ENCODE results near the gene KDM6A. TPM values are rescaled to one million over a fixed set of nuclear protein-coding genes. Genes with fewer than 3 reads are reported as not detected.
A peak's percentile ranks its signal among the peaks of the same experiment; 100 is the strongest.

The KDM6A gene
- total and polyA plus RNA-seq, 11 donors = 4.4 to 27.8 (median 13.9) TPM

GRCh38 chrX:44989995-44990770 is 117.2 kb downstream of the KDM6A start:
- H3K4me3 ChIP-seq = no peak overlapping the region
- no peak overlapping the region for H3K27ac ChIP-seq
- no peaks in the 10 kb centered on the region for H3K36me3 ChIP-seq
- ATAC-seq = no peak
- H3K9me3 ChIP-seq = peaks cover 0 to under 1% (median 0%) of the 10 kb centered on the region in 12 donors
- H3K27me3 ChIP-seq = no peaks in the 10 kb centered on the region
- H3K4me1 ChIP-seq = peaks cover 0 to 5% (median 0%) of the 10 kb centered on the region in 12 donors
- WGBS, 4 donors = 93 to 97% (median 95%) methylated on average over 16 of the region's 16 CpGs
- TF ChIP-seq, protein P1, sequence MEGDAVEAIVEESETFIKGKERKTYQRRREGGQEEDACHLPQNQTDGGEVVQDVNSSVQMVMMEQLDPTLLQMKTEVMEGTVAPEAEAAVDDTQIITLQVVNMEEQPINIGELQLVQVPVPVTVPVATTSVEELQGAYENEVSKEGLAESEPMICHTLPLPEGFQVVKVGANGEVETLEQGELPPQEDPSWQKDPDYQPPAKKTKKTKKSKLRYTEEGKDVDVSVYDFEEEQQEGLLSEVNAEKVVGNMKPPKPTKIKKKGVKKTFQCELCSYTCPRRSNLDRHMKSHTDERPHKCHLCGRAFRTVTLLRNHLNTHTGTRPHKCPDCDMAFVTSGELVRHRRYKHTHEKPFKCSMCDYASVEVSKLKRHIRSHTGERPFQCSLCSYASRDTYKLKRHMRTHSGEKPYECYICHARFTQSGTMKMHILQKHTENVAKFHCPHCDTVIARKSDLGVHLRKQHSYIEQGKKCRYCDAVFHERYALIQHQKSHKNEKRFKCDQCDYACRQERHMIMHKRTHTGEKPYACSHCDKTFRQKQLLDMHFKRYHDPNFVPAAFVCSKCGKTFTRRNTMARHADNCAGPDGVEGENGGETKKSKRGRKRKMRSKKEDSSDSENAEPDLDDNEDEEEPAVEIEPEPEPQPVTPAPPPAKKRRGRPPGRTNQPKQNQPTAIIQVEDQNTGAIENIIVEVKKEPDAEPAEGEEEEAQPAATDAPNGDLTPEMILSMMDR (IDR thresholded peaks at IDR 0.05) = no peak
- TF ChIP-seq POLR2A (IDR thresholded peaks at IDR 0.05) = no peak
- no peak for DNase-seq
- intact Hi-C loops (cut with DNase I) = no loop called here

- peaks cover 0 to 27% (median 2%) of the 10 kb centered on the region in 12 donors for H3K4me1 ChIP-seq
- no peak overlapping the region for H3K27ac ChIP-seq
- no peak for DNase-seq
- intact Hi-C loops (cut with DNase I) = no loop called here
- no peaks in the 10 kb centered on the region for H3K9me3 ChIP-seq
- ATAC-seq = no peak
- H3K4me3 ChIP-seq = no peak overlapping the region
- WGBS, 4 donors = 92 to 99% (median 97%) methylated on average over 2 of the region's 2 CpGs
- no peaks in the 10 kb centered on the region for H3K36me3 ChIP-seq
- no peaks in the 10 kb centered on the region for H3K27me3 ChIP-seq
- no peak for TF ChIP-seq POLR2A (IDR thresholded peaks at IDR 0.05)
- TF ChIP-seq, protein P1 (IDR thresholded peaks at IDR 0.05) = no peak
These were observed 119.8 kb downstream of the KDM6A start for GRCh38 chrX:44992775-44993174.

- ATAC-seq (no peak), DNase-seq (no peak)
- Histone ChIP-seq H3K27ac (no peak overlapping the region), H3K4me1 (peaks cover 0 to 46% (median 11%) of the 10 kb centered on the region in 12 donors), H3K4me3 (no peak overlapping the region), H3K27me3 (no peaks in the 10 kb centered on the region), H3K9me3 (no peaks in the 10 kb centered on the region), H3K36me3 (no peaks in the 10 kb centered on the region)
- TF ChIP-seq, protein P1 (IDR thresholded peaks at IDR 0.05) = no peak
- no peak for TF ChIP-seq POLR2A (IDR thresholded peaks at IDR 0.05)
- intact Hi-C loops (cut with DNase I) = no loop called here
- 95 to 100% (median 96%) methylated on average over 2 of the region's 2 CpGs for WGBS, 4 donors
These were observed 123.3 kb downstream of the KDM6A start for GRCh38 chrX:44996277-44996676.

- intact Hi-C loops (cut with DNase I) = no loop called here
- ATAC-seq = peak in 2 of 4 donors; percentile 20 to 24
- DNase-seq = no peak
- H3K27ac ChIP-seq = peak overlapping the region in 1 of 12 donors; percentile 49
- TF ChIP-seq, protein P1 (IDR thresholded peaks at IDR 0.05) = no peak
- TF ChIP-seq POLR2A (IDR thresholded peaks at IDR 0.05) = no peak
- no peak overlapping the region for H3K4me3 ChIP-seq
- H3K9me3 ChIP-seq = no peaks in the 10 kb centered on the region
- no peaks in the 10 kb centered on the region for H3K27me3 ChIP-seq
- H3K36me3 ChIP-seq = no peaks in the 10 kb centered on the region
- peaks cover 0 to 53% (median 12%) of the 10 kb centered on the region in 12 donors for H3K4me1 ChIP-seq
- 76 to 88% (median 81%) methylated on average over 10 of the region's 10 CpGs for WGBS, 4 donors
These were observed 124.4 kb downstream of the KDM6A start for GRCh38 chrX:44997282-44997812.
